ENCODE results near the gene PCDHGB3.

- TF ChIP-seq CTCF (conservative IDR thresholded peaks at IDR 0.05; ENCODE audit: low read length) (no peak), EZH2phosphoT487 (IDR thresholded peaks at IDR 0.05; ENCODE audit: borderline replicate concordance, low read depth, low read length) (no peak)
Measured at GRCh38 chr5:141411575-141411974, 41.5 kb downstream of the PCDHGB3 start.
